Neural cell (in vitro differentiated cells): Measurements from ENCODE around the gene SLCO4A1.

Source experiments
- CTCF ChIP-seq: fragments of 450-650 bp; IDR thresholded peaks from 2 replicates; pipeline ENCODE4 v1.5.1; 2014; ENCODE audit warnings: antibody characterized with exemption, mild to moderate bottlenecking, moderate library complexity; ENCODE audit not compliant: poor library complexity, severe bottlenecking
- EP300 ChIP-seq: fragments of 450-650 bp; conservative IDR thresholded peaks from 2 replicates; pipeline ENCODE4 v1.6.1; 2014; ENCODE audit warnings: antibody characterized with exemption, mild to moderate bottlenecking, moderate library complexity; ENCODE audit not compliant: poor library complexity, severe bottlenecking
- EZH2 ChIP-seq: fragments of 200-600, 300-800 bp; shearing (Covaris generic), sonication (generic); IDR thresholded peaks from 2 replicates; pipeline ENCODE4 v1.6.1; 2014; ENCODE audit warnings: antibody characterized with exemption, low read length, borderline replicate concordance, mild to moderate bottlenecking; ENCODE audit not compliant: insufficient read depth, poor library complexity, severe bottlenecking
- REST ChIP-seq: IDR thresholded peaks from 2 replicates; pipeline ENCODE4 v1.6.1; 2012; ENCODE audit warnings: borderline replicate concordance
- TAF1 ChIP-seq: IDR thresholded peaks from 2 replicates; pipeline ENCODE4 v1.6.1; 2012; ENCODE audit warnings: low read depth

- TF ChIP-seq EP300, result no peak
- TF ChIP-seq CTCF, result no peak
- no peak for TF ChIP-seq REST
- TF ChIP-seq TAF1, result no peak
- TF ChIP-seq EZH2, result no peak
Measured at GRCh38 chr20:62601172-62601571, 41.1 kb upstream of the SLCO4A1 start.
